Large intestine (tissue), 3 donors: Measurements from ENCODE around the gene PTPRQ. TPM values are rescaled to one million over a fixed set of nuclear protein-coding genes. Genes with fewer than 3 reads are reported as not detected.

Experiments used
- DNase-seq, 2 donors: peaks; one replicate each; pipeline versions ENCODE4 v3.0.0 to v3.0.0-alpha.2; 2013
- H3K27ac ChIP-seq: one replicate; pipeline ENCODE4 v1.5.1; 2013; ENCODE audit warnings: low read length
- H3K27me3 ChIP-seq: 2 replicates; pipeline ENCODE4 v1.6.1; 2013; ENCODE audit warnings: low read length; ENCODE audit not compliant: control insufficient read depth, insufficient read depth
- H3K36me3 ChIP-seq: 2 replicates; pipeline ENCODE4 v1.6.1; 2013; ENCODE audit warnings: low read length; ENCODE audit not compliant: control insufficient read depth, insufficient read depth
- H3K4me1 ChIP-seq: one replicate; pipeline ENCODE4 v1.6.1; 2013; ENCODE audit warnings: low read length; ENCODE audit not compliant: control insufficient read depth, insufficient read depth
- H3K4me3 ChIP-seq: one replicate; pipeline ENCODE4 v1.5.1; 2013; ENCODE audit warnings: low read length
- H3K9me3 ChIP-seq: one replicate; pipeline ENCODE4 v1.6.1; 2013; ENCODE audit warnings: mild to moderate bottlenecking, low read depth, low read length, moderate library complexity; ENCODE audit not compliant: control insufficient read depth
- WGBS: methylation state at CpG from one replicate; pipeline ENCODE4 v1.1.5; 2013; ENCODE audit warnings: low lambda C conversion rate; ENCODE audit not compliant: insufficient coverage; 5-methylcytosine and 5-hydroxymethylcytosine counted together
- polyA plus RNA-seq: library from polyadenylated mRNA; unstranded; fragments of 120-200 nt; gene quantifications from one replicate; pipeline ENCODE4 v1.2.1, GENCODE V29; 2013

The PTPRQ gene
- polyA plus RNA-seq, 1 donor = 1.1 TPM

- H3K4me1 ChIP-seq = no peaks in the 10 kb centered on the region
- H3K4me3 ChIP-seq = no peak overlapping the region
- 80% methylated on average over 1 of the region's 1 CpG for WGBS
- peaks cover 2% of the 10 kb centered on the region for H3K9me3 ChIP-seq
- H3K27ac ChIP-seq = no peak overlapping the region
- no peaks in the 10 kb centered on the region for H3K36me3 ChIP-seq
- DNase-seq = no peak
- H3K27me3 ChIP-seq = peaks cover 40% of the 10 kb centered on the region
Measured at GRCh38 chr12:80720516-80720915, 276.5 kb downstream of the PTPRQ start.

DNA sequence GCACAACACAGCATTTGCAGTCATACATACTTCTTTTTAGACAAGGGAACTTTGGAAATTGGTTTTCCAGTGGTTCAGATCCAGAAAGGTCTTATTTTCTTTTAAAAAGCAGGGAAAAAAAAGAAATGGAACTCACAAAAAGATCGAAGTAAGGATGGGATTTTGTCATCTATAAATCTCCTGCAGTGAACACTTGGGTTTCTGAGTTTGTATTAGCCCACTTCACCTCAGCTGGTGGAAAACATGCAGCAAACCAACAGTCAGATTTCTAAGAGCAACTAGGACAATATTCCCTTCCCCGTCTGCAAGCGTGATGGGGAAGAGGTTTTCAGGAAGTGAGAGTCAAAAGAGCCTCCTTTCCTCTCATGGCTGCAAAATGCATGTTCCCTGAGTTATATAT is 277.3 kb downstream of the PTPRQ start:
- Histone ChIP-seq H3K4me3 (no peak overlapping the region), H3K36me3 (no peaks in the 10 kb centered on the region), H3K27ac (no peak overlapping the region), H3K4me1 (no peaks in the 10 kb centered on the region), H3K9me3 (peaks cover 2% of the 10 kb centered on the region), H3K27me3 (peaks cover 32% of the 10 kb centered on the region)
- 100% methylated on average over 1 of the region's 3 CpGs for WGBS
- DNase-seq = no peak
